SK-N-SH treated with all-trans-retinoic acid at 6 μM for 48 hours (cell line): ENCODE data around the gene PARD3B.

Source experiments
- ARNTL ChIP-seq: fragments of 450-650 bp; formaldehyde crosslinking; IDR thresholded peaks from 2 replicates; pipeline ENCODE4 v1.5.0; 2020; ENCODE audit warnings: low read depth, mild to moderate bottlenecking, moderate library complexity, borderline replicate concordance
- BACH2 ChIP-seq: fragments of 250-450 bp; sonication (Bioruptor Pico); IDR thresholded peaks from 2 replicates; pipeline ENCODE4 v1.9.0; 2021; ENCODE audit warnings: mild to moderate bottlenecking, borderline replicate concordance
- CREB5 ChIP-seq: fragments of 250-450 bp; sonication (Bioruptor Pico); IDR thresholded peaks from 2 replicates; pipeline ENCODE4 v1.5.1; 2020; ENCODE audit warnings: low read depth, mild to moderate bottlenecking, moderate library complexity
- CSDC2 ChIP-seq: fragments of 250-450 bp; sonication (Bioruptor Pico); IDR thresholded peaks from 2 replicates; pipeline ENCODE4 v1.5.0; 2020; ENCODE audit warnings: mild to moderate bottlenecking, moderate library complexity
- ESRRG ChIP-seq: fragments of 250-450 bp; sonication (Bioruptor Pico); IDR thresholded peaks from 2 replicates; pipeline ENCODE4 v1.6.1; 2021; ENCODE audit warnings: mild to moderate bottlenecking
- ISL1 ChIP-seq: fragments of 250-450 bp; sonication (Bioruptor Pico); IDR thresholded peaks from 2 replicates; pipeline ENCODE4 v2.1.2; 2022; ENCODE audit warnings: mild to moderate bottlenecking, moderate library complexity
- PATZ1 ChIP-seq: fragments of 250-450 bp; sonication (Bioruptor Pico); IDR thresholded peaks from 2 replicates; pipeline ENCODE4 v1.8.0; 2020; ENCODE audit warnings: mild to moderate bottlenecking, moderate library complexity, borderline replicate concordance
- POU6F1 ChIP-seq: fragments of 250-450 bp; sonication (Bioruptor Pico); IDR thresholded peaks from 2 replicates; pipeline ENCODE4 v1.8.0; 2021; ENCODE audit warnings: low read depth, mild to moderate bottlenecking, moderate library complexity, borderline replicate concordance
- RARB ChIP-seq: fragments of 250-450 bp; sonication (Bioruptor Pico); IDR thresholded peaks from 2 replicates; pipeline ENCODE4 v1.8.0; 2021; ENCODE audit warnings: mild to moderate bottlenecking, moderate library complexity
- TCF4 ChIP-seq: fragments of 250-450 bp; sonication (Bioruptor Pico); IDR thresholded peaks from 2 replicates; pipeline ENCODE4 v1.8.0; 2021; ENCODE audit warnings: mild to moderate bottlenecking, moderate library complexity, borderline replicate concordance
- TOX ChIP-seq: fragments of 250-450 bp; sonication (Bioruptor Pico); IDR thresholded peaks from 2 replicates; pipeline ENCODE4 v1.8.0; 2021; ENCODE audit warnings: mild to moderate bottlenecking, moderate library complexity, borderline replicate concordance
- ZFP3 ChIP-seq: fragments of 250-450 bp; sonication (Bioruptor Pico); IDR thresholded peaks from 2 replicates; pipeline ENCODE4 v1.5.0; 2020; ENCODE audit warnings: mild to moderate bottlenecking, moderate library complexity
- ZFP30 ChIP-seq: fragments of 450-650 bp; formaldehyde crosslinking; IDR thresholded peaks from 2 replicates; pipeline ENCODE4 v1.5.0; 2022; ENCODE audit warnings: mild to moderate bottlenecking, moderate library complexity
- ZNF8 ChIP-seq: fragments of 450-650 bp; formaldehyde crosslinking; IDR thresholded peaks from 2 replicates; pipeline ENCODE4 v1.5.0; 2020; ENCODE audit warnings: mild to moderate bottlenecking, moderate library complexity

DNA sequence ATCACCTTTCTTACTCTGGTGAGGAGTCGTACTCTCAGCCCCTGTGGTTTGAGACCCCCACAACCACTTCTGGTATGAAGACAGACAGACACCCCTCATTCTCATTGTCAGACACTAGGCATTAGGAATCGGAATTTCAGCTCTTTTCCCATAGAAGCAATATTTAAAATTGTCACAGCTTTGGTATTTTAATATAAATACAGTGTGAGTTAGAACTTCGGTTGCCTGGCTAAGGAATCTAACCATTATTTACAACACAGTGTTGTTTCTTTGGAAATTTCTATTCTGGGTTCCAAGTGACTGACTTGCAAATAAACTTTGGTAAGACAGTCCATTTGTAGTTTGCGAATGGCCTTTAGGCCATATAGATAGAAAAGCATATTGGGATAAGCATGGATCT lies 318.1 kb downstream of the PARD3B start:
- TF ChIP-seq TCF4 (CRISPR knock-in tag), result no peak
- no peak for TF ChIP-seq PATZ1
- TF ChIP-seq RARB (CRISPR knock-in tag), result no peak
- TF ChIP-seq ZNF8 (CRISPR knock-in tag), result no peak
- TF ChIP-seq ZFP30, result no peak
- no peak for TF ChIP-seq TOX (CRISPR knock-in tag)
- no peak for TF ChIP-seq ESRRG (CRISPR knock-in tag)
- no peak for TF ChIP-seq ARNTL (CRISPR knock-in tag)
- TF ChIP-seq ZFP3 (CRISPR knock-in tag), result no peak
- no peak for TF ChIP-seq CREB5 (CRISPR knock-in tag)
- TF ChIP-seq ISL1 (CRISPR knock-in tag), result no peak
- TF ChIP-seq POU6F1 (CRISPR knock-in tag), result no peak
- TF ChIP-seq CSDC2 (CRISPR knock-in tag), result no peak
- TF ChIP-seq BACH2, result no peak
